NCI-H226 (cell line): ENCODE results near the gene TEX11.
"Not testable (repeated sequence)": the region's sequence is repeated elsewhere in the genome, so short reads cannot be mapped to it uniquely, and the experiment has no call there.

Experiments
- DNase-seq: peaks from one replicate; pipeline ENCODE4 v3.0.0-alpha.2; 2015

TEX11 gene

GRCh38 chrX:70908541-70908940, at the start of gene TEX11:
TSS of gene TEX11 (minus strand) at chrX:70908711. CDS start at chrX:70907789, 922 bp downstream.
- no peak for DNase-seq

GRCh38 chrX:70954871-70955270, 46.4 kb upstream of the TEX11 start:
- no peak for DNase-seq

- no peak for DNase-seq
Measured at GRCh38 chrX:70924294-70924911, 15.9 kb upstream of the TEX11 start.

- DNase-seq, result no peak
Measured at GRCh38 chrX:70922774-70923473, 14.4 kb upstream of the TEX11 start.

- no peak for DNase-seq
Measured at GRCh38 chrX:70921709-70922352, 13.3 kb upstream of the TEX11 start.

GRCh38 chrX:70916754-70917153, 8.2 kb upstream of the TEX11 start:
- DNase-seq, result no peak

GRCh38 chrX:70907900-70908299, 611 bp downstream of the TEX11 start:
- DNase-seq, result no peak

GRCh38 chrX:70901465-70901864, 7.0 kb downstream of the TEX11 start:
- DNase-seq, result no peak

GRCh38 chrX:70890441-70890840, 18.1 kb downstream of the TEX11 start:
- DNase-seq, result not testable (repeated sequence)

- DNase-seq, result no peak
Measured at GRCh38 chrX:70878902-70879301, 29.6 kb downstream of the TEX11 start.

- DNase-seq, result no peak
Measured at GRCh38 chrX:70852294-70852693, 56.2 kb downstream of the TEX11 start.

GRCh38 chrX:70844081-70844480, 64.4 kb downstream of the TEX11 start:
- not testable (repeated sequence) for DNase-seq

GRCh38 chrX:70843620-70844019, 64.9 kb downstream of the TEX11 start:
- DNase-seq, result not testable (repeated sequence)

GRCh38 chrX:70834589-70834988, 73.9 kb downstream of the TEX11 start:
- DNase-seq, result no peak

GRCh38 chrX:70826715-70827114, 81.8 kb downstream of the TEX11 start:
- no peak for DNase-seq

GRCh38 chrX:70825366-70825765, 83.1 kb downstream of the TEX11 start:
- DNase-seq, result no peak

GRCh38 chrX:70808942-70809940, 99.3 kb downstream of the TEX11 start:
- DNase-seq, result no peak

- DNase-seq, result no peak
Measured at GRCh38 chrX:70806081-70806480, 102.4 kb downstream of the TEX11 start.

GRCh38 chrX:70796742-70797141, 111.8 kb downstream of the TEX11 start:
- DNase-seq, result not testable (repeated sequence)

- no peak for DNase-seq
Measured at GRCh38 chrX:70774223-70774622, 134.3 kb downstream of the TEX11 start.

GRCh38 chrX:70769659-70770227, 138.8 kb downstream of the TEX11 start:
- no peak for DNase-seq

- DNase-seq, result no peak
Measured at GRCh38 chrX:70762285-70762684, 146.2 kb downstream of the TEX11 start.

- no peak for DNase-seq
Measured at GRCh38 chrX:70755850-70756249, 152.7 kb downstream of the TEX11 start.
